H1 (cell line): ENCODE measurements around the gene ITGA11. TPM values are rescaled to one million over a fixed set of nuclear protein-coding genes. Genes with fewer than 3 reads are reported as not detected.

ENCODE experiments used
- CTCF ChIA-PET: fragments of 300-600 bp; sonication (Branson Sonifier 250); formaldehyde crosslinking; loops from one replicate; lab custom pipeline; 2021; ENCODE audit not compliant: partially characterized antibody; lab: Charles Lee
- POLR2A ChIA-PET: fragments of 300-600 bp; sonication (Branson Sonifier 250); formaldehyde crosslinking; loops from one replicate; lab custom pipeline; 2021; ENCODE audit warnings: inconsistent platforms; ENCODE audit not compliant: partially characterized antibody; lab: Charles Lee
- DNase-seq, 2 experiments: peaks; one replicate each; pipeline versions ENCODE4 v3.0.0 to v3.0.0-alpha.2; 2010 to 2022; ENCODE audit warnings: low spot score in 2 of 2, low read depth in 1 of 2, mixed read lengths in 1 of 2
- FAIRE-seq: peaks from 2 replicates; lab custom pipeline; 2011; peaks lifted over from hg19 to GRCh38; lab: Jason Lieb, UNC
- H2AFZ ChIP-seq: 2 replicates; pipeline ENCODE4 v1.8.1; 2012; ENCODE audit warnings: low read length, inconsistent platforms
- H2AK5ac ChIP-seq: 2 replicates; pipeline ENCODE4 v1.6.1; 2013; ENCODE audit warnings: low read depth, low read length
- H2BK120ac ChIP-seq: replicated peaks from 2 replicates; pipeline ENCODE3; 2013; ENCODE audit warnings: low read depth, low read length, inconsistent platforms
- H2BK12ac ChIP-seq: 2 replicates; pipeline ENCODE4 v1.6.1; 2013; ENCODE audit warnings: low read depth, low read length
- H2BK15ac ChIP-seq: 2 replicates; pipeline ENCODE4 v1.6.1; 2013; ENCODE audit warnings: low read length
- H2BK20ac ChIP-seq: 2 replicates; pipeline ENCODE4 v1.6.1; 2013; ENCODE audit warnings: low read length
- H2BK5ac ChIP-seq: 2 replicates; pipeline ENCODE4 v1.6.1; 2013; ENCODE audit warnings: low read depth, low read length
- H3K14ac ChIP-seq: 2 replicates; pipeline ENCODE4 v1.6.1; 2013; ENCODE audit warnings: inconsistent platforms; ENCODE audit not compliant: insufficient read length
- H3K18ac ChIP-seq: 2 replicates; pipeline ENCODE4 v1.6.1; 2013; ENCODE audit warnings: low read length; ENCODE audit errors: extremely low read depth
- H3K23ac ChIP-seq: 2 replicates; pipeline ENCODE4 v1.6.1; 2013; ENCODE audit warnings: inconsistent platforms; ENCODE audit not compliant: insufficient read length
- H3K23me2 ChIP-seq: 2 replicates; pipeline ENCODE4 v1.6.1; 2013; ENCODE audit warnings: low read depth, low read length
- H3K27ac ChIP-seq: 2 replicates; pipeline ENCODE4 v1.6.1; 2011; ENCODE audit warnings: low read depth, low read length, inconsistent platforms
- H3K27me3 ChIP-seq, 4 experiments: replicated peaks in 1 of 4; 1 replicate in 1 of 4; 2 replicates in 3 of 4; pipeline versions ENCODE4 v1.6.1 to v1.8.1; 2011 to 2013; ENCODE audit warnings: low read length in 3 of 4, mild to moderate bottlenecking in 3 of 4, inconsistent platforms in 2 of 4, mixed read lengths in 2 of 4, moderate library complexity in 1 of 4; ENCODE audit not compliant: control insufficient read depth in 3 of 4, insufficient read depth in 3 of 4; ENCODE audit errors: extremely low read depth in 1 of 4
- H3K36me3 ChIP-seq, 4 experiments: 2 replicates each; pipeline versions ENCODE4 v1.6.1 to v1.8.1; 2011 to 2013; ENCODE audit warnings: mild to moderate bottlenecking in 4 of 4, low read length in 3 of 4, moderate library complexity in 2 of 4, control low read depth in 1 of 4, inconsistent platforms in 1 of 4; ENCODE audit not compliant: insufficient read depth in 4 of 4, control insufficient read depth in 2 of 4
- H3K4ac ChIP-seq: replicated peaks from 2 replicates; pipeline ENCODE3; 2013; ENCODE audit warnings: low read length, low read depth, mixed read lengths, inconsistent platforms; ENCODE audit not compliant: insufficient read length
- H3K4me1 ChIP-seq, 4 experiments: replicated peaks in 1 of 4; 1 replicate in 1 of 4; 2 replicates in 3 of 4; pipeline versions ENCODE4 v1.6.1 to v1.8.1; 2011 to 2013; ENCODE audit warnings: low read length in 3 of 4, inconsistent platforms in 2 of 4, mixed read lengths in 1 of 4; ENCODE audit not compliant: insufficient read depth in 4 of 4, control insufficient read depth in 3 of 4
- H3K4me2 ChIP-seq, 2 experiments: 2 replicates each; pipeline versions ENCODE4 v1.6.1 to v1.8.1; 2011 to 2013; ENCODE audit warnings: low read depth in 2 of 2, low read length in 2 of 2, control low read depth in 1 of 2, inconsistent platforms in 1 of 2, mild to moderate bottlenecking in 1 of 2; ENCODE audit not compliant: insufficient read depth in 1 of 2
- H3K4me3 ChIP-seq, 4 experiments: fragments of 200-600, 300-600 bp in 1 of 4; sonication (generic), shearing (Covaris generic), sonication (Bioruptor Twin) in 1 of 4; 2 replicates each; pipeline versions ENCODE4 v1.5.1 to v1.8.1; 2011 to 2016; ENCODE audit warnings: low read length in 4 of 4, low read depth in 3 of 4, control low read depth in 2 of 4, inconsistent platforms in 2 of 4, mild to moderate bottlenecking in 2 of 4, mixed read lengths in 1 of 4, moderate library complexity in 1 of 4; ENCODE audit not compliant: insufficient read depth in 2 of 4; ENCODE audit errors: extremely low read depth in 1 of 4
- H3K56ac ChIP-seq: replicated peaks from 2 replicates; pipeline ENCODE3; 2013; ENCODE audit warnings: low read depth, mild to moderate bottlenecking, mixed read lengths, low read length, inconsistent platforms; ENCODE audit not compliant: insufficient read length
- H3K79me1 ChIP-seq: 2 replicates; pipeline ENCODE4 v1.6.1; 2013; ENCODE audit warnings: low read depth, low read length, control low read depth
- H3K79me2 ChIP-seq, 2 experiments: 2 replicates each; pipeline versions ENCODE4 v1.6.1 to v1.8.1; 2012 to 2013; ENCODE audit warnings: low read length in 2 of 2, mild to moderate bottlenecking in 2 of 2, inconsistent platforms in 1 of 2; ENCODE audit not compliant: insufficient read depth in 2 of 2, control insufficient read depth in 1 of 2
- H3K9ac ChIP-seq, 4 experiments: replicated peaks in 1 of 4; 1 replicate in 1 of 4; 2 replicates in 3 of 4; pipeline versions ENCODE4 v1.6.1 to v1.8.1; 2011 to 2013; ENCODE audit warnings: low read depth in 3 of 4, low read length in 3 of 4, control low read depth in 2 of 4, mild to moderate bottlenecking in 2 of 4, moderate library complexity in 2 of 4, inconsistent platforms in 1 of 4; ENCODE audit errors: extremely low read depth in 1 of 4
- H3K9me3 ChIP-seq, 2 experiments: 2 replicates each; pipeline versions ENCODE4 v1.6.1 to v1.8.1; 2012 to 2013; ENCODE audit warnings: mild to moderate bottlenecking in 2 of 2, moderate library complexity in 2 of 2, control low read depth in 1 of 2, inconsistent platforms in 1 of 2, low read depth in 1 of 2, low read length in 1 of 2, mixed read lengths in 1 of 2; ENCODE audit not compliant: insufficient read depth in 2 of 2
- H4K20me1 ChIP-seq, 2 experiments: replicated peaks in 1 of 2; 2 replicates each; pipeline versions ENCODE3 to v1.8.1; 2011 to 2013; ENCODE audit warnings: inconsistent platforms in 2 of 2, low read length in 2 of 2, mild to moderate bottlenecking in 1 of 2; ENCODE audit not compliant: insufficient read depth in 2 of 2, control insufficient read depth in 1 of 2
- H4K5ac ChIP-seq: 2 replicates; pipeline ENCODE4 v1.6.1; 2013; ENCODE audit warnings: low read length, low read depth, mixed read lengths, inconsistent platforms; ENCODE audit not compliant: insufficient read length
- H4K8ac ChIP-seq: 2 replicates; pipeline ENCODE4 v1.8.0; 2013; ENCODE audit warnings: mild to moderate bottlenecking, moderate library complexity, low read length, inconsistent platforms; ENCODE audit not compliant: insufficient read depth; ENCODE audit errors: extremely low read depth
- H4K91ac ChIP-seq: replicated peaks from 2 replicates; pipeline ENCODE3; 2013; ENCODE audit warnings: low read length, mixed read lengths, inconsistent platforms; ENCODE audit not compliant: insufficient read length
- KDM1A ChIP-seq: fragments of 200-600, 300-600 bp; sonication (generic); IDR thresholded peaks from 2 replicates; pipeline ENCODE4 v1.7.1; 2016; ENCODE audit warnings: mild to moderate bottlenecking, low read length, borderline replicate concordance
- TCF12 ChIP-seq: IDR thresholded peaks from 2 replicates; pipeline ENCODE4 v1.6.1; 2011; ENCODE audit warnings: low read depth, mild to moderate bottlenecking, low read length
- WGBS, 2 experiments: shearing (Covaris generic) in 1 of 2; methylation state at CpG; one replicate each; pipeline versions ENCODE4 v1.1.6 to v1.1.7; 2013 to 2015; ENCODE audit warnings: low lambda C conversion rate in 2 of 2, mixed read lengths in 2 of 2, inconsistent platforms in 1 of 2, low coverage in 1 of 2, missing lambda C conversion rate in 1 of 2; ENCODE audit not compliant: insufficient replicate concordance in 2 of 2, insufficient coverage in 1 of 2, insufficient read length in 1 of 2; ENCODE audit errors: extremely low coverage in 1 of 2, missing lambda C conversion rate in 1 of 2; 5-methylcytosine and 5-hydroxymethylcytosine counted together
- polyA plus RNA-seq, 7 experiments: library from polyadenylated mRNA; depleted of rRNA in 3 of 7; stranded (reverse) in 5 of 7; unstranded in 2 of 7; fragments of >200 nt in 5 of 7; fragments of 200-250 nt in 2 of 7; gene quantifications; 1 replicate in 5 of 7; 2 replicates in 1 of 7; 4 replicates in 1 of 7; pipeline versions ENCODE4 v1.2.1 to v1.2.3, GENCODE V29; 2011 to 2013; ENCODE audit warnings: missing spikeins in 2 of 7, mixed read lengths in 2 of 7
- total RNA-seq: library from RNA; stranded (reverse); fragmentation: NEBNext Ultra II Directional; extraction: Animal tissue kit (Norgen Biotek cat#: 25700); gene quantifications from 2 replicates; pipeline ENCODE4 v1.2.1, GENCODE V29; 2021

The ITGA11 gene
- total and polyA plus RNA-seq, 2 of the 8 experiments (the other 6 are each of a cell fraction or from before 2014, with no cell fraction given), result 0.05 to 0.06 TPM

- H3K23ac ChIP-seq, result no peak overlapping the region
- H3K79me1 ChIP-seq, result no peaks in the 10 kb centered on the region
- no peak overlapping the region for H3K4ac ChIP-seq
- H3K14ac ChIP-seq, result no peak overlapping the region
- no peak overlapping the region for H3K27ac ChIP-seq
- H3K4me3 ChIP-seq, result no peak overlapping the region
- no peak overlapping the region for H2BK15ac ChIP-seq
- TF ChIP-seq TCF12 (no peak), KDM1A (peak; percentile 62; the same call in 1 of the 2 replicates)
- H2AFZ ChIP-seq, result no peak overlapping the region
- FAIRE-seq (no peak), DNase-seq (peak in 1 of 2 experiments; percentile 33)
- no peak overlapping the region for H3K56ac ChIP-seq
- ChIA-PET POLR2A (interaction anchor here (2.6 kb wide), 1 partner anchor 31 kb away, joined by 7 read pairs; no protein-coding TSS in a partner anchor), CTCF (interaction anchor here (0.6 to 4.3 kb wide), 13 partner anchors 17 to 238 kb away, joined by 3 to 13 read pairs (median 4); no protein-coding TSS in a partner anchor)
- no peak overlapping the region for H4K5ac ChIP-seq
- H3K9ac ChIP-seq, result no peak overlapping the region
- H4K91ac ChIP-seq, result no peak overlapping the region
- H2BK120ac ChIP-seq, result no peak overlapping the region
- no peaks in the 10 kb centered on the region for H3K36me3 ChIP-seq
- H4K8ac ChIP-seq, result no peak overlapping the region
- H2AK5ac ChIP-seq, result no peak overlapping the region
- H3K27me3 ChIP-seq, result no peaks in the 10 kb centered on the region
- no peak overlapping the region for H2BK5ac ChIP-seq
- H3K4me1 ChIP-seq, result peaks cover 0 to 25% (median 16%) of the 10 kb centered on the region in 4 experiments; a peak in 6 of 7 replicates
- 0 out of 2 replicates have a peak overlapping the region, but pooled peaks have one; percentile 23 for H2BK12ac ChIP-seq
- 0 out of 2 replicates have a peak, but pooled peaks cover 2% of the 10 kb centered on the region for H3K23me2 ChIP-seq
- H4K20me1 ChIP-seq, result no peaks in the 10 kb centered on the region
- no peaks in the 10 kb centered on the region for H3K9me3 ChIP-seq
- no peak overlapping the region for H3K18ac ChIP-seq
- H2BK20ac ChIP-seq, result no peak overlapping the region
- 94% methylated on average over 3 of the region's 3 CpGs; no CpG with 5 or more reads in 1 of the 2 experiments for WGBS, 2 experiments
- H3K4me2 ChIP-seq, result no peak overlapping the region
- H3K79me2 ChIP-seq, result no peaks in the 10 kb centered on the region
Measured at GRCh38 chr15:68311859-68312557, 120.0 kb downstream of the ITGA11 start.
